ENCODE data around the gene RBBP8NL. TPM values are rescaled to one million over a fixed set of nuclear protein-coding genes. Genes with fewer than 3 reads are reported as not detected.
A peak's percentile ranks its signal among the peaks of the same experiment; 100 is the strongest.

Gene RBBP8NL
- total RNA-seq, 6 experiments from 2014 or later = not detected

- Histone ChIP-seq H3K27ac (peak overlapping the region in 1 of 3 donors; percentile 85), H3K4me3 (no peak overlapping the region), H3K9me3 (no peaks in the 10 kb centered on the region), H3K4me1 (peaks cover 0 to 59% (median 23%) of the 10 kb centered on the region in 4 donors), H3K36me3 (no peaks in the 10 kb centered on the region), H3K27me3 (no peaks in the 10 kb centered on the region)
- intact Hi-C loops (cut with DNase I) = no loop called here
- TF ChIP-seq CTCF (IDR thresholded peaks at IDR 0.05) (no peak), POLR2A (IDR thresholded peaks at IDR 0.05) (no peak)
- DNase-seq (no peak), ATAC-seq (no peak)
- WGBS (ENCODE audit: insufficient coverage, low coverage, low lambda C conversion rate, missing lambda C conversion rate) = 58% methylated on average over 2 of the region's 4 CpGs
Observed at GRCh38 chr20:62369815-62370114, 57.6 kb downstream of the RBBP8NL start.

DNA sequence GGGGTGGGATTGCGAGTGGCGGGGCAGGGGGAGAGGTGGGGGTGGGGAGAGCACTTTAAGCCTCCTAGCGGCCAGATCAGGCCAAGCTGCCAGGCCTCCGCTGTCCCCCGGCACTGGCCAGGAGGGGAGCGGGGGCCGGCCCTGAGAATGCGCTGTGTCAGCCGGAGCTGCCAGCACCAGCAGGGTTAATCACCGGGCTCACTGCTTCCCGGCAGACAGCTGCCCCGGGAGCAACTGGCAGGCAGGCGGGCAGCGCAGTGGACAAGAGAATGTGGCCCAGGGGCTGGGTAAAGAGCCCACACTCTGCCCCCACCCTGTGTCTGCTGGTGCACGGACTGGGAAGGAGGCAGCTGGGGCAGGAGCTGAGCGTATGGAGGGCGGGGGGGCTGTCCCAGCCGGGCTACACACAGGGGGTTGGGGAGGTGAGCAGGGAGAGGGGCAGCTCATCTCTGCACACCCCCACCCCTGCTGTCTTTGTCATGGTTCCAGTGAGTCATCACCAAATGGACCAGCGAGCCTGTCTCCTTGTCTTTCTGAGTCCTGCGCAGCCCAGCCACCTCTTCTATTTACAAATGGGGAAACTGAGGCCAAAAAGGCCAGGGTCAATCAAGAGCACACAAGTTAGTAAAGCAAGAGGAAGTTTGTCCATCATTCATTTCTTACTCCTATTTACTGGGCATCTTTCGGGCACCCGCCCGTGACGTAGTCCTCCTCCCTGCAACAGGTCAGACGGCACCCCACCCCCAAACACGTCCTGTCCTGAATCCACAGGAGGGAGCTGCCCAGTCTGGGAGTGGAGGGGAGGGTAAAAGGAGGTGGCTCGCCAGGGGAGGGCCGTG is 58.1 kb downstream of the RBBP8NL start:
- TF ChIP-seq POLR2A (IDR thresholded peaks at IDR 0.05) (peak; percentile 12), CTCF (IDR thresholded peaks at IDR 0.05) (peak in 3 of 4 donors; percentile 27 to 40 (median 28))
- H3K36me3 ChIP-seq = no peaks in the 10 kb centered on the region
- peaks cover 0 to 59% (median 23%) of the 10 kb centered on the region in 4 donors for H3K4me1 ChIP-seq
- intact Hi-C loops (cut with DNase I) = no loop called here
- ATAC-seq = peak; percentile 3 to 42 (median 21)
- no peak for DNase-seq
- H3K27ac ChIP-seq = peak overlapping the region in 1 of 3 donors; percentile 85
- H3K27me3 ChIP-seq = no peaks in the 10 kb centered on the region
- WGBS (ENCODE audit: insufficient coverage, low coverage, low lambda C conversion rate, missing lambda C conversion rate) = 35% methylated on average over 11 of the region's 28 CpGs
- H3K9me3 ChIP-seq = no peaks in the 10 kb centered on the region
- H3K4me3 ChIP-seq = peak overlapping the region in 1 of 3 donors; percentile 38

DNA sequence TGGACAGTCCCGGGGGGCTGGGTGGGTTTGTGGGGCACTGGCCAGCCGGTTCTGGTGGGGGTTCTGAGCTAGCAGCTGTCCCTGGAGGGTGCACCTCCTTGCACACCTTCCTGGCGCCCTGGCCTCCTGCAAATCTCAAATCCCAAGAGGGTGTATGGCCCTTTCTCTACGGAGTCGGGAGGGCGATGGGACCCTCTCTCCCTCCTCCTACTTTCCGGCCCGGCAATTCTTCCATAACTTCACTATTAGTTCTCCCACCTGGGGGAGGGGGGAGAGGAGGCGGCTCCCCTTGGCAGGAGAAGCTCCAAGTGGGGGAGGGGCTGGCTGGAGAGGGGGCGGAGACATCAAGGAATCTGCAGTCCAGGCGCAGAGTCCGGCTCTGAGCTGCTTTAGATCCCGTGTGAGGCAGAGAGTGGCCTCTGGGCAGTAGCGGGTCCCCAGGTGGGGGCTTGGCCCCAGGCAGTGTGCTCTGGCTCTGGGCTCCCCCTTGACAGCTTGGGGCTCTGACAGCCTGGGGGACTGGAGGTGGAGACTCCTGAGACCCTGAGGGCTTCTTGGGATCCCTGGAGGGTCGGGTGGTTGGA is 58.9 kb downstream of the RBBP8NL start:
- intact Hi-C loops (cut with DNase I) = no loop called here
- Histone ChIP-seq H3K4me1 (peaks cover 0 to 59% (median 23%) of the 10 kb centered on the region in 4 donors), H3K4me3 (peak overlapping the region in 1 of 3 donors; percentile 38), H3K36me3 (no peaks in the 10 kb centered on the region), H3K9me3 (no peaks in the 10 kb centered on the region), H3K27ac (peak overlapping the region in 1 of 3 donors; percentile 85), H3K27me3 (no peaks in the 10 kb centered on the region)
- ATAC-seq = peak in 3 of 4 donors; percentile 19 to 52 (median 50)
- 6% methylated on average over 3 of the region's 15 CpGs for WGBS (ENCODE audit: insufficient coverage, low coverage, low lambda C conversion rate, missing lambda C conversion rate)
- TF ChIP-seq CTCF (IDR thresholded peaks at IDR 0.05) (no peak), POLR2A (IDR thresholded peaks at IDR 0.05) (peak; percentile 36)
- peak in 2 of 3 donors; percentile 56 to 86 for DNase-seq

GRCh38 chr20:62367633-62368391 is 59.5 kb downstream of the RBBP8NL start:
- peaks cover 0 to 59% (median 25%) of the 10 kb centered on the region in 4 donors for H3K4me1 ChIP-seq
- H3K36me3 ChIP-seq = no peaks in the 10 kb centered on the region
- TF ChIP-seq CTCF (IDR thresholded peaks at IDR 0.05) (no peak), POLR2A (IDR thresholded peaks at IDR 0.05) (no peak)
- peak overlapping the region in 2 of 3 donors; percentile 16 to 53 for H3K27ac ChIP-seq
- H3K27me3 ChIP-seq = no peaks in the 10 kb centered on the region
- DNase-seq (peak in 2 of 3 donors; percentile 49 to 62), ATAC-seq (peak; percentile 4 to 47 (median 17))
- WGBS (ENCODE audit: insufficient coverage, low coverage, low lambda C conversion rate, missing lambda C conversion rate) = 20% methylated on average over 1 of the region's 37 CpGs
- no peaks in the 10 kb centered on the region for H3K9me3 ChIP-seq
- intact Hi-C loops (cut with DNase I) = no loop called here
- H3K4me3 ChIP-seq = peak overlapping the region; percentile 61 to 77 (median 73)
